ENCODE results near the gene TMEM272.

GRCh38 chr13:51856998-51857397 is 12.0 kb upstream of the TMEM272 start:
- TF ChIP-seq POLR2A (IDR thresholded peaks at IDR 0.05) (no peak), CTCF (IDR thresholded peaks at IDR 0.05) (no peak)
